ENCODE data around the gene KLF7. TPM values are rescaled to one million over a fixed set of nuclear protein-coding genes. Genes with fewer than 3 reads are reported as not detected.

The KLF7 gene
- total RNA-seq, 1 experiment from 2014 or later, result 15.4 TPM

- TF ChIP-seq EGR1 (IDR thresholded peaks at IDR 0.05; ENCODE audit: low read depth) (no peak), EZH2phosphoT487 (IDR thresholded peaks at IDR 0.05; ENCODE audit: borderline replicate concordance) (no peak), EZH2 (IDR thresholded peaks at IDR 0.05) (no peak), SIN3A (IDR thresholded peaks at IDR 0.05; ENCODE audit: low read depth) (no peak), YY1 (IDR thresholded peaks at IDR 0.05; ENCODE audit: extremely low read depth, insufficient replicate concordance, low read depth, low read length) (no peak), CEBPB (IDR thresholded peaks at IDR 0.05; ENCODE audit: low read depth) (no peak), MAX (IDR thresholded peaks at IDR 0.05) (no peak), ZNF274 (IDR thresholded peaks at IDR 0.05; ENCODE audit: low read depth, low read length) (no peak)
- TF ChIP-seq, protein P1, sequence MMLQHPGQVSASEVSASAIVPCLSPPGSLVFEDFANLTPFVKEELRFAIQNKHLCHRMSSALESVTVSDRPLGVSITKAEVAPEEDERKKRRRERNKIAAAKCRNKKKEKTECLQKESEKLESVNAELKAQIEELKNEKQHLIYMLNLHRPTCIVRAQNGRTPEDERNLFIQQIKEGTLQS (IDR thresholded peaks at IDR 0.05), result no peak
Measured at GRCh38 chr2:207123776-207124391, 41.9 kb downstream of the KLF7 start (continued).

DNA sequence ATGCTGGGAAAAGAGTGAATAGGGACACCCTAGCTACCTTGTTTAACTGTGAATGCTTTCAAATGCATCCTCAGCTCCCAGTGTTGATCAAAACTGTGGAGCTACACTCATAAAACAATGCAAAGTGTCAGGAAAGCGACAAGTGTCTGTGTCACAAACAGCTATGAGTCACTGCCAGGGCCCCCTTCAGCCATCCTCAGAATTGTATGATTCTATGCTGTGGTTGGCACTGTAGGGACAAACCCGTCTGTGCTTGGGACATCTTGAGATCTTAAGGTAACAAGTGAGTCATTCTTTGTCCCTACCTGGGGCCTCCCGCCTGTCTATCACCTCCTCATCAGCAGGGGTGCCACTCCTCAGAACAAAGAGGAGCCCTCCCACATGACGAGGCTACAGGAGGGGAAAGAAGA, 42.4 kb downstream of the KLF7 start:
- Histone ChIP-seq H3K4me1 (ENCODE audit: control insufficient read depth in 1 of 2, insufficient read depth in 2 of 2, low read length in 2 of 2) (peaks cover 27 to 45% of the 10 kb centered on the region in 2 experiments), H3K27me3 (ENCODE audit: insufficient read depth, low read length) (no peaks in the 10 kb centered on the region), H2AFZ (ENCODE audit: low read depth, low read length, poor library complexity, severe bottlenecking) (no peak overlapping the region), H3K9me3 (ENCODE audit: control insufficient read depth in 1 of 2, insufficient read depth in 1 of 2, low read depth in 1 of 2, low read length in 2 of 2) (no peaks in the 10 kb centered on the region), H3K9me2 (ENCODE audit: insufficient read depth) (no peaks in the 10 kb centered on the region), H4K20me1 (ENCODE audit: insufficient read depth) (no peaks in the 10 kb centered on the region), H3K9ac (ENCODE audit: low read length) (no peak overlapping the region), H3K79me2 (ENCODE audit: insufficient read depth, low read length) (no peaks in the 10 kb centered on the region), H3K4me2 (ENCODE audit: low read length) (peak overlapping the region; percentile 66), H3K27ac (ENCODE audit: low read depth, low read length) (peak overlapping the region; percentile 36), H3K36me3 (ENCODE audit: control insufficient read depth in 1 of 2, insufficient read depth in 2 of 2, low read length in 2 of 2) (no peaks in the 10 kb centered on the region), H3K4me3 (replicated peaks in 1 of 2; ENCODE audit: low read depth in 1 of 2, low read length in 2 of 2) (no peak overlapping the region)
- intact Hi-C loops (cut with micrococcal nuclease), result no loop called here
- RAD21 ChIA-PET (ENCODE audit: low non-redundant PET in 1 of 2, low total read pairs in 2 of 2, uncharacterized antibody in 2 of 2, unreplicated experiment in 2 of 2), result interaction anchor here in 1 of 2 experiments (0.6 kb wide), 1 partner anchor 344 kb away, joined by 5 read pairs; no protein-coding TSS in a partner anchor
- CTCF ChIA-PET, result no interaction called here
- ATAC-seq (peak; percentile 79), DNase-seq (ENCODE audit: low read depth, low spot score) (peak; percentile 59)
- BruUV-seq (replicated peaks), result no TSS peak
- TF ChIP-seq MAX (IDR thresholded peaks at IDR 0.05) (peak; percentile 79), JUND (IDR thresholded peaks at IDR 0.05) (peak; percentile 89), ZFX (IDR thresholded peaks at IDR 0.05) (no peak), EZH2phosphoT487 (IDR thresholded peaks at IDR 0.05; ENCODE audit: borderline replicate concordance) (no peak), FOSL1 (IDR thresholded peaks at IDR 0.05; ENCODE audit: low read depth) (peak; percentile 87), SP1 (IDR thresholded peaks at IDR 0.05; ENCODE audit: low read depth) (peak; percentile 82), CTCF (IDR thresholded peaks at IDR 0.05 in 2 of 3, conservative IDR thresholded peaks at IDR 0.05 in 1 of 3; ENCODE audit: borderline replicate concordance in 1 of 3, insufficient read depth in 1 of 3, low read depth in 2 of 3, low read length in 2 of 3) (no peak), SRF (IDR thresholded peaks at IDR 0.05; ENCODE audit: low read depth) (no peak), CBX3 (IDR thresholded peaks at IDR 0.05; ENCODE audit: low read depth) (peak; percentile 82), POLR2AphosphoS5 (IDR thresholded peaks at IDR 0.05; ENCODE audit: low read depth, low read length) (peak; percentile 40; the same call in 1 of the 2 replicates), TCF7L2 (IDR thresholded peaks at IDR 0.05; ENCODE audit: borderline replicate concordance, extremely low read depth, insufficient read depth, insufficient read length) (peak; percentile 12), YY1 (IDR thresholded peaks at IDR 0.05; ENCODE audit: extremely low read depth, insufficient replicate concordance, low read depth, low read length) (no peak), SIN3A (IDR thresholded peaks at IDR 0.05; ENCODE audit: low read depth) (0 out of 2 replicates have a peak, but pooled peaks have one; percentile 46), ZBTB33 (IDR thresholded peaks at IDR 0.05; ENCODE audit: extremely low read depth, insufficient replicate concordance, low read length) (no peak)
- POLR2A ChIA-PET, result interaction anchor here (1.4 kb wide), 1 partner anchor 43 kb away, joined by 3 read pairs; the partner anchor contains the start of gene KLF7
